Hematopoietic multipotent progenitor cell treated with erythropoietin and hydrocortisone succinate and interleukin-3 and kit ligand, for 4 days (in vitro differentiated cells): ENCODE measurements around the gene POU6F2.

ENCODE experiments used
- DNase-seq: peaks from one replicate; pipeline ENCODE4 v3.0.0-alpha.2; 2015

Gene POU6F2

GRCh38 chr7:39071116-39071515 is 93.4 kb downstream of the POU6F2 start:
- DNase-seq = no peak

- no peak for DNase-seq
These were observed 95.7 kb downstream of the POU6F2 start for GRCh38 chr7:39073432-39073831.

- DNase-seq = no peak
These were observed 97.5 kb downstream of the POU6F2 start for GRCh38 chr7:39075210-39075609.

DNA sequence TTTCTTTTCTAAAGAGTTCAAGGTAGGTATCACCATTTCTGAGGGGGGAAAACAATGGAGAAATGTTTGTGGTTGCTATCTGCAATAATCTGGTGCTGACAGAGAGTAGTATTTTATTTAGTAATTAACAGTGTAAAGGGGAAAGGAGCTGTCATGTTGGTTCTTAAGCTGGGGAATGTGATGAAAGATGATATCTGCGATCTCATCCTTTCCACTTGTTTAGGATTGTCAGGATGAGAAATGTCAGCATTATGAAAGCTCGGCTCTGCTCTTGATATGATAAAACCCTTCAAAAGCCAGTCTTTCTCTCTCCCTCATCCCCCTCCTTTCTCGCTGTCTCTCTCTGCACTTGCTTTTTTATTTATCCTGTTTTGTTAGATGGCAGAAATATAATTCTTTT is 106.1 kb downstream of the POU6F2 start:
- DNase-seq = no peak

- DNase-seq = no peak
These were observed 106.6 kb downstream of the POU6F2 start for GRCh38 chr7:39084349-39084748.

DNA sequence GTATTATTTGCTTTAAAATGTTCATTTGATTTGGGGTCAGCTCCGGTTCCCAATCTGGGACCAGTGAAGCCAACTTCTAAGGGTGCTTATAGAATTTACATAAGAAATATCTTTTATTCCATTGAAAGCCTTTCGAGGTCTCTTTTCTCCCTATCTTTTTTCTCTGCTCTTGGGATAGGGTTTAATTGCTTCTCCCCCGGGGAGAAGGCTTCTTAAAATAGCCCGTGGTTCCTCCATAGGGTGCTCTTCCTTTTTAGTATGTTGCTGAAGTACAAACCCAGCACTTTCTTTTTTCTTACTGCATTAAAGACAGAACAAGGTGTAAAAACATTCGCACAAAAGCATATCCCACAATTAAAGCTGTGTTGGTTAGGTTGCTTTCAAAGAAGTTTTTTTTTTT is 107.5 kb downstream of the POU6F2 start:
- DNase-seq = no peak

GRCh38 chr7:39085590-39086049 is 107.9 kb downstream of the POU6F2 start:
- no peak for DNase-seq

GRCh38 chr7:39086638-39087360 is 109.1 kb downstream of the POU6F2 start:
- no peak for DNase-seq

DNA sequence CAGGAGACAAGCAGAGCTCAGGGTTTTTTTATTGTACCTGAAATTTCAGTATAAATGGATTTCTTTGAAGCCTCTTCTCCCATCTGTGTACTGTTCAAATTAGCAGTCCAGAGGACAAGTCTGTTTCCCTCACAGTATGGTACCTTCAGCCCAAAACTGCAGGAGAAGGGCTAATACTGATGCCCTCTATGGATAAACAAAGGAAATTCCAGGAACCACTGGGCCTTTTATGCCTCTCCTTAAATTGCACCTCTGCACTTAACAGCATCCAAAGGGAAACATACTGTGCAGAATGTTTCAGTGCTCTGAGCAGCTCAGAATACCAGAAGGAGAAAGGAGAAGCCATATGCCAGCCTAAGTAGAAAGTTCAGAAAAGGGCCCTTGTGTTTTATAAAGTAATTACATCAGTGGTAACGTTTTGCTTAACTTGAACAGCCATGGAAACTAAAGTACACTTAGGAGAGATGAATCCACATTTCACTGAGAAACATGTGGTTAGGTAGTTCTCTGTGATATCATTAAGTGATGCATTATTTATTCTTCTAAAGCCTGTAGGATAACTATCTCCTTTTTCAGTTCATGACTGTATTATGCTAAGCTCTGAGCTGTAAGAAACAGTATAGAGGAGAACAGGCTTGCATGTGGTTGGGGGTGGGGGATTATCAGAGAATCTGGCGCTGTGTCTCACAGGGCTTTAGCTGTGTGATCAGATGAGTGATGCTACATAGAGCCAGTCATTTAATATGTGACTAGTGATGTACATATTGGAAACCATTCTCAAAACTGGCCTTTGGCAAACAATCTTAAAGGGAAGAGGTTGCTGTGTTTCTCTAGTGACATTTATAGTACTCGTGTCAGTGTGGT is 111.3 kb downstream of the POU6F2 start:
- DNase-seq = no peak

GRCh38 chr7:39091145-39091544 is 113.4 kb downstream of the POU6F2 start:
- DNase-seq = no peak

- DNase-seq = no peak
These were observed 114.1 kb downstream of the POU6F2 start for GRCh38 chr7:39091774-39092173.

GRCh38 chr7:39094731-39095130 is 117.0 kb downstream of the POU6F2 start:
- no peak for DNase-seq

DNA sequence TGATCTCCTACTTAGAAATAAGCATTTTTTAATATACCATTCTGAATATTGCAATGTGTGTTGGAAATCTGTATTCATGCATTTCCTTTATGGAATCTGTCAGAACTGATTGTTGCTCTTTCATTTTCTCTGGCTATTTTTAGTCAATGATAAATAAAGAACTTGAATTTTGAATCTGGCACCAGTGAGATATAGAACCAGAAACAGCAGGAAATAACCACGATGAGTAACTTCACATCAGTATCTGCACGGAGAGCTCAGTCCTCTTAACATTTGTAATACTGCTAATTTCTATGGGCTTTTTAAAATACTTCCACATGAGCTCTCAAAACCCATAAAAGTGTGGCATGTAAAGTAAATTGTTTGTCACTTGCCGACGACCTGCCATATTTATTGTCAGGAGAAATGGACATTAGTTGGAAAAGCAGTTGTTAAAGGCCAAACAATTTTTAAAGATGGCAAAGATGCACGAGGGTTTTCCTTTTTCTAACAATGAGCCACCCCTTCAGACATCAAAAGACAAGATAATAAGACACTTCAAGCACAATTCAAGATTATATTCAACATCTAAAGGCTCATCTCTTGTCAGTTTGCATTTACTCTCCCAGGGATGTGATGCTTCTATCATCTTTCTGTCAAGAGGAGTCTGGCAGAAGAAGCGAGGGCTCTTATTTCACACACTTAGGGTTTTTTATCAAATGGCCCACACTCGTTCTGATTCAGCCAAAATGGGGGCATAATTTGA is 118.3 kb downstream of the POU6F2 start:
- DNase-seq = no peak

- DNase-seq = no peak
These were observed 120.8 kb downstream of the POU6F2 start for GRCh38 chr7:39098506-39098905.

DNA sequence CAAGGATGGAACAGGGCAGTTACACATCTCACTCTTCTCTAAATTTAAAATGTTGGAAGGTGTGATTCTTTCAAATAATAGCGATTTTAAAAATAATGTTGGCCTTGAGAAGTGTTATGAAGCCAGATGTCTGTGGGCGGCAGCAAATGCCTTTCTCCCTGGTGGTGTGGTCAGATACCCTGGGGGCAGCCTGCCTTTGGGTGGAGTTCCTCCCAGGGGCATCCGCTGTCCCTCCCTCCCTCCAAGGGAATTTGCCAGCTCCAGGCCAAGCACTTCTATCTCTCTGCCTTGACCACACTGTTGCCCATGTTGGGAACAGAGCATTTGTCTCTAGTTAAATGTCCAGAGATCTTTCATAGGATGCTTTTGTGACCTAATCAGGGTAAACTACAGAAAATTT is 121.4 kb downstream of the POU6F2 start:
- DNase-seq = no peak

GRCh38 chr7:39100270-39100669 is 122.6 kb downstream of the POU6F2 start:
- DNase-seq = no peak

GRCh38 chr7:39102234-39102633 is 124.5 kb downstream of the POU6F2 start:
- no peak for DNase-seq

- no peak for DNase-seq
These were observed 128.0 kb downstream of the POU6F2 start for GRCh38 chr7:39105720-39106119.

GRCh38 chr7:39125846-39126245 is 148.1 kb downstream of the POU6F2 start:
- DNase-seq = no peak

- no peak for DNase-seq
These were observed 149.3 kb downstream of the POU6F2 start for GRCh38 chr7:39127058-39127457.

DNA sequence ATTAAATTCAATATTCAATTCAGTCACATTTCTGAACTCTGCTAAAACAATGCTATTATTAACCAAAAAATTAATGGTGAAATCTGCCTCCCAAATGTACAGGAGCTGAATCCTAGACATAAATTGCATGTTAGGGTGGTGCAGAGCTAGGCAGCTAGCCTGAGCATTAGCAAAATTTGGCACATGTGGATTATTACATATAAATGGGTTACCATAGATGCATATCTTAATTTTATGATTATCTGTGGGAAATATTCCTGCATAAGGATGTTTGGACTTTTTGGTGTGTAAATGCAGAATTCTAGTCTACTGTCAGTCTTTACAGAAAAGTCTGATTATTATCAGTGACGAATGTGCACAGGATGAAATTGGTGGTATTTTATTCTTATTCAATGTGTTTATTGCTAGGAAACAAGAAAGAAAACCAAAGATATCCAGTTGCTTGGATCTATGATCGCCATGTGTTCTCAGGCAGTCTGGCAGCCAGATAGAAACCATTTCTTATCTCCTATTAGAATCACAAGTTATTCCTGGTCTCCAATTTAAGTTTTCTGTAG is 150.7 kb downstream of the POU6F2 start:
- DNase-seq = no peak

DNA sequence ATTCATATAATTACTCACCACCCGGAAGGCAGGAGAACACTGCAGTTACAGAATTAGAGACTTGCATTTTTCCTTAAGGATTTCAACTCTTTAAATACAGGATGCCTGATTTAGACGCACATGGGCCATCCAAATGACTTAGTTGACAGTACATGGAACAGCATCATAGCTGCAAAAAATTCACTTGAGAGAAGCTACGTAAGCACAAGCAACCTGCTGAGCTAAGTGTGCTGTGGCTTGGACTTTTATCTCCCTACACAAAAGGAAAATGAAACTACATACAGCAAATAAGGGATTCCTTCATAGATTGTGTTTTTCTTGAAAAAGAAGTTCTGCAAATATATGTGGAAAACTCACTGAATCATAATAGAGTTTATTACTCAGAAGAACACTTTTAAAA is 152.6 kb downstream of the POU6F2 start:
- peak; percentile 5 for DNase-seq

DNA sequence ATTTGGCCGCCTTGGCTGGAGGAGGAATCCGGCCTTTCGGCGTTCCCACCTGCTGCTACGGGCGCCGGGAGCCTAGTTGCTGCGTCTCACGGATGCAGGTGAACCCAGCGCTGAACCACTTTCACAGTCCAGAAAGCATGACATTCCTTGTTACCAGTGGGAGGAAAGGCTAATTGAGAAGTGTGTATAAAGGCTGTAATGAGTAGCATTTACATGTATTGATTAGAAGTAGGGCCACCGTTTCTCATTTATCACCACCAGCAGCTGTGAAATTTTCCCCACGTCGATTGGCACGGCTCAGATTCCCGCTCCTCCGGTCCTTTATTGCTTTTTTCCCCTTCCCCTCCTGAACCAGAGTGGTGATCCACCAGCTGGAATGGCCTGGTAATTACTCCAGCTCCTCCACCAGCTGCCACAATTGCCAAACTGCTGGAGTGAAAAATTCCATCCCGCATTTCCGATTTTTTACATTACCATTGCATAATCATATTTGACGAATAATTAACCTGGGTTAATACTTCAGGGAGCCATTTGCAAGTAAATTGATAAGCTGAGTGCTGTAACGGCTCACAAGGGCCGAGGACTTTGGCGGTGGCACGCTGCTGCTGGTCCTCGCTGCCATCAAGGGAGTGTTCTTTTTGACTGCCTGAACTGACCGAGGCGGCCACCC is 153.3 kb downstream of the POU6F2 start:
- DNase-seq = no peak
